HUES48 (cell line): ENCODE measurements around the gene RCCD1.
"Not testable (repeated sequence)": the region's sequence is repeated elsewhere in the genome, so short reads cannot be mapped to it uniquely, and the experiment has no call there.

ENCODE experiments used
- H3K27ac ChIP-seq: one replicate; pipeline ENCODE4 v1.7.0; 2013; ENCODE audit warnings: low read depth, low read length, inconsistent platforms
- H3K27me3 ChIP-seq: 2 replicates; pipeline ENCODE4 v1.6.1; 2013; ENCODE audit warnings: mild to moderate bottlenecking, low read length; ENCODE audit not compliant: control insufficient read depth, insufficient read depth
- H3K36me3 ChIP-seq: 2 replicates; pipeline ENCODE4 v1.6.1; 2013; ENCODE audit warnings: low read length; ENCODE audit not compliant: control insufficient read depth, insufficient read depth
- H3K4me1 ChIP-seq: 2 replicates; pipeline ENCODE4 v1.6.1; 2013; ENCODE audit warnings: mild to moderate bottlenecking, low read length; ENCODE audit not compliant: control insufficient read depth, insufficient read depth
- H3K4me3 ChIP-seq: 2 replicates; pipeline ENCODE4 v1.5.1; 2013; ENCODE audit warnings: mild to moderate bottlenecking, low read depth, low read length
- H3K9ac ChIP-seq: 2 replicates; pipeline ENCODE4 v1.6.1; 2013; ENCODE audit warnings: mild to moderate bottlenecking, low read depth, low read length, moderate library complexity
- H3K9me3 ChIP-seq: 2 replicates; pipeline ENCODE4 v1.6.1; 2013; ENCODE audit warnings: low read length; ENCODE audit not compliant: control insufficient read depth, insufficient read depth

RCCD1 gene

GRCh38 chr15:90921887-90922286 lies 32.8 kb upstream of the RCCD1 start:
- Histone ChIP-seq H3K9ac (no peak overlapping the region), H3K9me3 (no peaks in the 10 kb centered on the region), H3K36me3 (peaks cover 17% of the 10 kb centered on the region), H3K27ac (no peak overlapping the region), H3K4me1 (no peaks in the 10 kb centered on the region), H3K27me3 (no peaks in the 10 kb centered on the region), H3K4me3 (no peak overlapping the region)

GRCh38 chr15:90922712-90923322 lies 31.9 kb upstream of the RCCD1 start:
- H3K4me1 ChIP-seq, H3K9ac ChIP-seq, H3K4me3 ChIP-seq, H3K9me3 ChIP-seq, H3K27ac ChIP-seq, H3K27me3 ChIP-seq: not testable (repeated sequence)
- H3K36me3 ChIP-seq = peaks cover 15% of the 10 kb centered on the region

GRCh38 chr15:90924375-90924774 lies 30.3 kb upstream of the RCCD1 start:
- no peak overlapping the region for H3K9ac ChIP-seq
- no peak overlapping the region for H3K4me3 ChIP-seq

GRCh38 chr15:90926766-90927165 lies 27.9 kb upstream of the RCCD1 start:
- H3K9me3 ChIP-seq, H3K27me3 ChIP-seq, H3K4me1 ChIP-seq, H3K27ac ChIP-seq, H3K9ac ChIP-seq, H3K4me3 ChIP-seq, H3K36me3 ChIP-seq: not testable (repeated sequence)

More at GRCh38 chr15:90924375-90924774, 30.3 kb upstream of the RCCD1 start:
- no peaks in the 10 kb centered on the region for H3K27me3 ChIP-seq
- H3K36me3 ChIP-seq = peaks cover 10% of the 10 kb centered on the region
- no peak overlapping the region for H3K27ac ChIP-seq
- H3K4me1 ChIP-seq = no peaks in the 10 kb centered on the region
- no peaks in the 10 kb centered on the region for H3K9me3 ChIP-seq

- not testable (repeated sequence) for H3K9me3 ChIP-seq, H3K9ac ChIP-seq, H3K4me3 ChIP-seq, H3K36me3 ChIP-seq, H3K4me1 ChIP-seq, H3K27me3 ChIP-seq, H3K27ac ChIP-seq
Measured at GRCh38 chr15:90928106-90928505, 26.6 kb upstream of the RCCD1 start.

- Histone ChIP-seq H3K27ac (no peak overlapping the region), H3K9me3 (no peaks in the 10 kb centered on the region), H3K27me3 (peaks cover 9% of the 10 kb centered on the region; the same call in 1 of the 2 replicates), H3K9ac (no peak overlapping the region), H3K4me1 (peaks cover 9% of the 10 kb centered on the region), H3K4me3 (no peak overlapping the region), H3K36me3 (no peaks in the 10 kb centered on the region)
Measured at GRCh38 chr15:90929246-90930019, 25.3 kb upstream of the RCCD1 start.

GRCh38 chr15:90930861-90931574 lies 23.7 kb upstream of the RCCD1 start:
- Histone ChIP-seq H3K9me3 (no peaks in the 10 kb centered on the region), H3K4me1 (peaks cover 16% of the 10 kb centered on the region), H3K36me3 (no peaks in the 10 kb centered on the region), H3K27ac (no peak overlapping the region), H3K27me3 (peaks cover 9% of the 10 kb centered on the region; the same call in 1 of the 2 replicates), H3K9ac (no peak overlapping the region), H3K4me3 (0 out of 2 replicates have a peak overlapping the region, but pooled peaks have one; percentile 84)

GRCh38 chr15:90931575-90931827 lies 23.2 kb upstream of the RCCD1 start:
- Histone ChIP-seq H3K27ac (no peak overlapping the region), H3K4me3 (peak overlapping the region; percentile 84), H3K9ac (no peak overlapping the region), H3K36me3 (peaks cover under 1% of the 10 kb centered on the region; the same call in 1 of the 2 replicates), H3K27me3 (peaks cover 9% of the 10 kb centered on the region; the same call in 1 of the 2 replicates), H3K4me1 (peaks cover 21% of the 10 kb centered on the region), H3K9me3 (no peaks in the 10 kb centered on the region)

GRCh38 chr15:90931828-90932659 lies 22.6 kb upstream of the RCCD1 start, which contains the start of gene HDDC3:
Gene HDDC3 (minus strand): TSS chr15:90932549. CDS start chr15:90932540, 9 bp downstream.
- Histone ChIP-seq H3K27ac (no peak within 1 kb of the TSS), H3K36me3 (peaks cover 6% of the 10 kb centered on the region), H3K27me3 (peaks cover 9% of the 10 kb centered on the region; the same call in 1 of the 2 replicates), H3K9ac (peak within 1 kb of the TSS; percentile 38), H3K4me3 (peak within 1 kb of the TSS; percentile 84), H3K4me1 (peaks cover 24% of the 10 kb centered on the region), H3K9me3 (no peaks in the 10 kb centered on the region)

- Histone ChIP-seq H3K27me3 (peaks cover 9% of the 10 kb centered on the region; the same call in 1 of the 2 replicates), H3K9ac (no peak overlapping the region), H3K4me3 (peak overlapping the region; percentile 84; the same call in 1 of the 2 replicates), H3K4me1 (peaks cover 24% of the 10 kb centered on the region), H3K27ac (no peak overlapping the region), H3K9me3 (no peaks in the 10 kb centered on the region), H3K36me3 (peaks cover 10% of the 10 kb centered on the region)
Measured at GRCh38 chr15:90932660-90932991, 22.1 kb upstream of the RCCD1 start.
